Measurements from ENCODE around the gene KRT82. TPM values are rescaled to one million over a fixed set of nuclear protein-coding genes. Genes with fewer than 3 reads are reported as not detected.

Gene KRT82
- total RNA-seq, 2 donors from 2014 or later, result not detected

DNA sequence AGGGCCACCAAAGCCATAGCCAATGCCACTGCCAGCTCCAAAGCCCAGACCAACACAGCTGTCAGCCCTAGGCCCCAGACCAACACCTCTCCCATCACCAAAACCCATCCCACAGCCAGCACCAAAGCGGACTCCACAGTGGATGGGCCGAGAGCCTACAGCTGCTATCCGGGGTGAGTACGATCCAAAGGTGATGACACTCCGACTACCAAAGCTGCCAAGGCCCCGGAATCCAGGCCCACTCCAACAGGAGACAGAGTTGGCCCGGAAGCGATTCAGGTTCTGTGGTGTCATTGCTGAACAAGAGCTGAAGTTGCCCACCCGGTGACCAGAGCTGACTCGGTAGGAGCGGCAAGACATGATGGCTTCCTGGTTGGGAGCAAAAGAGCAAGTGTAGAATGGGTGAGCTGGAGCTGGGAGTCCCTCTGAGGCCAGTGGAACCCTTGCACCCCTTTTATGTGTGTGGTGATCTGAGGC, 20.9 kb downstream of the KRT82 start, which contains the start of gene KRT84:
Gene KRT84, minus strand, starts transcription at position 427 of the 477 bp plus-strand sequence. Its CDS starts 67 bp downstream, at position 360.
- Mint-ChIP-seq H3K36me3 (ENCODE audit: low read depth) (no peaks in the 10 kb centered on the region), H3K4me1 (no peaks in the 10 kb centered on the region), H3K9me3 (no peaks in the 10 kb centered on the region), H3K27me3 (ENCODE audit: insufficient read depth) (peaks cover 7% of the 10 kb centered on the region), H3K27ac (no peak within 1 kb of the TSS), H3K4me3 (no peak within 1 kb of the TSS)
- Histone ChIP-seq H3K4me3 (ENCODE audit: low read length) (no peak within 1 kb of the TSS), H3K9me3 (ENCODE audit: control insufficient read depth, low read length) (no peaks in the 10 kb centered on the region), H3K27ac (ENCODE audit: low read depth, low read length) (no peak within 1 kb of the TSS), H3K36me3 (ENCODE audit: control insufficient read depth, insufficient read depth, low read length) (no peaks in the 10 kb centered on the region), H3K4me1 (ENCODE audit: control insufficient read depth, insufficient read depth, low read length) (no peaks in the 10 kb centered on the region), H3K9ac (ENCODE audit: extremely low read depth, low read length, poor library complexity, severe bottlenecking) (no peak within 1 kb of the TSS), H3K27me3 (ENCODE audit: control insufficient read depth, insufficient read depth, low read length, poor library complexity, severe bottlenecking) (peaks cover 31% of the 10 kb centered on the region)
- no peak for TF ChIP-seq CTCF (conservative IDR thresholded peaks at IDR 0.05)
- WGBS, 2 experiments (ENCODE audit: insufficient coverage in 1 of 2, insufficient read length in 1 of 2), result 91 to 100% methylated on average over 8 to 11 of the region's 11 CpGs
- no peak for DNase-seq

DNA sequence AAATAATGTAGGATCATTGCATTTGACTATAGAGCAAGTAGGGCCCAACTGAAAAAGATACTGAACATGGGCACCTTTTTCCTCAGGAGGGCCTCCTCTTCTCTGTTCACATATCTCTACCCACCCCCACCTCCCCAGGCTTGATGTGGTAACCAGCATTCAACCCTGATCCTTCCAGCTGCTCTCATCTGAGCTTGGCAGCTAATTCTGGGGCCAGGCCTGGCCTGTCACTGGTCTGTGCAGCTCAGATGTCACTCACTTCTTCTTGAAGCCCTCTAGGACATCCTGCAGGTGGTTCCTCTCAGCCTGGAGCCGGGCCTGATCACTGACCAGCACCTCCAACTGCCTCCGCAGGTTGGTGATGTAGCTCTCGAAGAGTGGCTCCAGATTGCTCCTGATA, 22.8 kb downstream of the KRT82 start:
- 91 to 96% methylated on average over 3 of the region's 3 CpGs for WGBS, 2 experiments (ENCODE audit: insufficient coverage in 1 of 2, insufficient read length in 1 of 2)
- Mint-ChIP-seq H3K36me3 (ENCODE audit: low read depth) (no peaks in the 10 kb centered on the region), H3K9me3 (no peaks in the 10 kb centered on the region), H3K27ac (no peak overlapping the region), H3K4me1 (no peaks in the 10 kb centered on the region), H3K4me3 (no peak overlapping the region), H3K27me3 (ENCODE audit: insufficient read depth) (peaks cover 7% of the 10 kb centered on the region)
- Histone ChIP-seq H3K4me1 (ENCODE audit: control insufficient read depth, insufficient read depth, low read length) (no peaks in the 10 kb centered on the region), H3K27ac (ENCODE audit: low read depth, low read length) (no peak overlapping the region), H3K36me3 (ENCODE audit: control insufficient read depth, insufficient read depth, low read length) (no peaks in the 10 kb centered on the region), H3K9me3 (ENCODE audit: control insufficient read depth, low read length) (no peaks in the 10 kb centered on the region), H3K4me3 (ENCODE audit: low read length) (no peak overlapping the region), H3K9ac (ENCODE audit: extremely low read depth, low read length, poor library complexity, severe bottlenecking) (no peak overlapping the region), H3K27me3 (ENCODE audit: control insufficient read depth, insufficient read depth, low read length, poor library complexity, severe bottlenecking) (peaks cover 37% of the 10 kb centered on the region)
- TF ChIP-seq CTCF (conservative IDR thresholded peaks at IDR 0.05), result no peak
- no peak for DNase-seq

- 92 to 100% methylated on average over 2 of the region's 2 CpGs for WGBS, 2 experiments (ENCODE audit: insufficient coverage in 1 of 2, insufficient read length in 1 of 2)
- no peak overlapping the region for H3K4me3 ChIP-seq (ENCODE audit: low read length)
These were observed 23.3 kb downstream of the KRT82 start for GRCh38 chr12:52382854-52383253.

More at GRCh38 chr12:52382854-52383253, 23.3 kb downstream of the KRT82 start:
- Histone ChIP-seq H3K9me3 (ENCODE audit: control insufficient read depth, low read length) (no peaks in the 10 kb centered on the region), H3K36me3 (ENCODE audit: control insufficient read depth, insufficient read depth, low read length) (no peaks in the 10 kb centered on the region), H3K9ac (ENCODE audit: extremely low read depth, low read length, poor library complexity, severe bottlenecking) (no peak overlapping the region), H3K27me3 (ENCODE audit: control insufficient read depth, insufficient read depth, low read length, poor library complexity, severe bottlenecking) (peaks cover 33% of the 10 kb centered on the region), H3K27ac (ENCODE audit: low read depth, low read length) (no peak overlapping the region), H3K4me1 (ENCODE audit: control insufficient read depth, insufficient read depth, low read length) (no peaks in the 10 kb centered on the region)
- Mint-ChIP-seq H3K4me3 (no peak overlapping the region), H3K27ac (no peak overlapping the region), H3K36me3 (ENCODE audit: low read depth) (no peaks in the 10 kb centered on the region), H3K4me1 (no peaks in the 10 kb centered on the region), H3K9me3 (no peaks in the 10 kb centered on the region), H3K27me3 (ENCODE audit: insufficient read depth) (peaks cover 7% of the 10 kb centered on the region)
- no peak for TF ChIP-seq CTCF (conservative IDR thresholded peaks at IDR 0.05)
- no peak for DNase-seq

Data from endodermal cell (in vitro differentiated cells).